Medulla oblongata (tissue), 1 donor: ENCODE measurements around the gene UBXN11.

ENCODE experiments used
- DNase-seq: peaks from one replicate; pipeline ENCODE4 v3.0.0-alpha.2; 2015; ENCODE audit errors: extremely low spot score

UBXN11 gene

GRCh38 chr1:26285366-26286063 lies 20.9 kb downstream of the UBXN11 start:
- no peak for DNase-seq

GRCh38 chr1:26284597-26285347 lies 21.7 kb downstream of the UBXN11 start:
- DNase-seq: no peak

- DNase-seq: no peak
Observed at GRCh38 chr1:26283871-26284596, 22.4 kb downstream of the UBXN11 start.

- DNase-seq: no peak
Observed at GRCh38 chr1:26283279-26283853, 23.1 kb downstream of the UBXN11 start.

GRCh38 chr1:26282401-26282918 lies 24.0 kb downstream of the UBXN11 start:
- DNase-seq: no peak

- DNase-seq: no peak
Observed at GRCh38 chr1:26281971-26282370, 24.5 kb downstream of the UBXN11 start.

GRCh38 chr1:26281091-26281958 lies 25.1 kb downstream of the UBXN11 start:
- DNase-seq: no peak

- no peak for DNase-seq
Observed at GRCh38 chr1:26280333-26281042, 25.9 kb downstream of the UBXN11 start.

GRCh38 chr1:26279456-26280332 lies 26.7 kb downstream of the UBXN11 start, which contains the start of gene SH3BGRL3:
Gene SH3BGRL3, plus strand, starts transcription at chr1:26280086. Its CDS starts 70 bp downstream, at chr1:26280156.
- DNase-seq: peak; percentile 89

- DNase-seq: peak; percentile 75
Observed at GRCh38 chr1:26278724-26279455, 27.5 kb downstream of the UBXN11 start.

- peak; percentile 53 for DNase-seq
Observed at GRCh38 chr1:26278303-26278702, 28.1 kb downstream of the UBXN11 start.

- DNase-seq: no peak
Observed at GRCh38 chr1:26277719-26278118, 28.7 kb downstream of the UBXN11 start.

- no peak for DNase-seq
Observed at GRCh38 chr1:26277261-26277661, 29.2 kb downstream of the UBXN11 start.

GRCh38 chr1:26276432-26276838 lies 30.0 kb downstream of the UBXN11 start:
- no peak for DNase-seq

GRCh38 chr1:26275580-26276431 lies 30.6 kb downstream of the UBXN11 start:
- peak; percentile 96 for DNase-seq

GRCh38 chr1:26274801-26275425 lies 31.5 kb downstream of the UBXN11 start:
- DNase-seq: peak; percentile 35

GRCh38 chr1:26269198-26269550 lies 37.3 kb downstream of the UBXN11 start:
- no peak for DNase-seq
